Right lobe of liver (tissue), 6 donors: Measurements from ENCODE around the gene PRPF38A. TPM values are rescaled to one million over a fixed set of nuclear protein-coding genes. Genes with fewer than 3 reads are reported as not detected.
A peak's percentile ranks its signal among the peaks of the same experiment; 100 is the strongest.

ENCODE experiments used
- ATAC-seq, 4 donors: fragments of 200-7000 bp; cut with Tn5 transposase; one replicate each; pipeline ENCODE4 v1.9.1; 2020; ENCODE audit warnings: mild to moderate bottlenecking in 4 of 4, moderate library complexity in 4 of 4
- DNase-seq, 3 donors: peaks; one replicate each; pipeline ENCODE4 v3.0.0-alpha.2; 2020
- H3K27ac ChIP-seq, 3 donors: fragments of 200-600 bp; one replicate each; pipeline ENCODE4 v1.8.0; 2022
- H3K27me3 ChIP-seq, 2 donors: fragments of 200-600 bp; one replicate each; pipeline ENCODE4 v1.8.0; 2022
- H3K36me3 ChIP-seq, 4 donors: fragments of 200-600 bp; sonication (generic) in 1 of 4; one replicate each; pipeline versions ENCODE4 v1.5.1 to v1.8.0; 2017 to 2022; ENCODE audit warnings: control low read depth in 1 of 4
- H3K4me1 ChIP-seq, 4 donors: fragments of 200-600 bp; sonication (generic) in 1 of 4; one replicate each; pipeline versions ENCODE4 v1.5.1 to v1.8.0; 2017 to 2022; ENCODE audit warnings: control low read depth in 1 of 4
- H3K4me3 ChIP-seq, 3 donors: fragments of 200-600 bp; one replicate each; pipeline ENCODE4 v1.8.0; 2022
- H3K9me3 ChIP-seq, 4 donors: fragments of 200-600 bp; sonication (generic) in 1 of 4; one replicate each; pipeline versions ENCODE4 v1.5.1 to v1.8.0; 2017 to 2022; ENCODE audit warnings: control low read depth in 1 of 4
- POLR2A ChIP-seq: fragments of 450-650 bp; IDR thresholded peaks from one replicate; pipeline ENCODE4 v1.6.1; 2017; ENCODE audit warnings: antibody characterized with exemption, mild to moderate bottlenecking
- WGBS: methylation state at CpG from one replicate; pipeline ENCODE4 v1.1.6; 2018; ENCODE audit warnings: low coverage, low lambda C conversion rate; ENCODE audit not compliant: insufficient coverage; ENCODE audit errors: missing lambda C conversion rate; 5-methylcytosine and 5-hydroxymethylcytosine counted together
- intact Hi-C, 2 donors: fragments of 100-400 bp; cut with DNase I; formaldehyde crosslinking; loops; one replicate each; pipeline versions ENCODE4 v1.11.2 to v1.14.1; 2022
- long read RNA-seq: library from polyadenylated mRNA; unstranded; transcript quantifications from one replicate; pipeline ENCODE4 v2.0.0, GENCODE V29; 2019
- total RNA-seq, 6 experiments: library from RNA; depleted of rRNA in 2 of 6; stranded (reverse); fragments of >200 nt in 2 of 6; fragmentation: NEBNext Ultra II Directional in 3 of 6; extraction: Animal tissue kit (Norgen Biotek cat#: 25700) in 3 of 6; gene quantifications; one replicate each; pipeline versions ENCODE4 v1.1.0 to v1.2.4, GENCODE V29; 2016 to 2023
- TF ChIP-seq, protein P1 (sequence below), 4 donors: fragments of 200-600 bp in 3 of 4; fragments of 450-650 bp in 1 of 4; IDR thresholded peaks; one replicate each; pipeline versions ENCODE4 v1.5.1 to v1.8.0; 2016 to 2022; ENCODE audit warnings: antibody characterized with exemption in 4 of 4, mild to moderate bottlenecking in 2 of 4
- donor health status: DM: no; HTN: yes; CAD: no.
- donor health status: DM: no; HTN: no; CAD: no.
- donor health status: DM: no; HTN: no; CAD: no.
- donor health status: DM: no; HTN: yes; CAD: no.
- donor health status: DM: no; HTN: yes; CAD: no.

Gene PRPF38A, protein sequence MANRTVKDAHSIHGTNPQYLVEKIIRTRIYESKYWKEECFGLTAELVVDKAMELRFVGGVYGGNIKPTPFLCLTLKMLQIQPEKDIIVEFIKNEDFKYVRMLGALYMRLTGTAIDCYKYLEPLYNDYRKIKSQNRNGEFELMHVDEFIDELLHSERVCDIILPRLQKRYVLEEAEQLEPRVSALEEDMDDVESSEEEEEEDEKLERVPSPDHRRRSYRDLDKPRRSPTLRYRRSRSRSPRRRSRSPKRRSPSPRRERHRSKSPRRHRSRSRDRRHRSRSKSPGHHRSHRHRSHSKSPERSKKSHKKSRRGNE
- total RNA-seq = 10 to 100 TPM in 4 of 6 experiments, 1 to 10 TPM in 2; 4.5 to 14.4 (median 11.4) TPM
- long read RNA-seq, full-length matches to known transcripts = 8 of 11 reads
- long read RNA-seq, partial matches to known transcripts = 1 of 11 reads
- long read RNA-seq, other reads (novel, unspliced or antisense) = 2 of 11 reads

DNA sequence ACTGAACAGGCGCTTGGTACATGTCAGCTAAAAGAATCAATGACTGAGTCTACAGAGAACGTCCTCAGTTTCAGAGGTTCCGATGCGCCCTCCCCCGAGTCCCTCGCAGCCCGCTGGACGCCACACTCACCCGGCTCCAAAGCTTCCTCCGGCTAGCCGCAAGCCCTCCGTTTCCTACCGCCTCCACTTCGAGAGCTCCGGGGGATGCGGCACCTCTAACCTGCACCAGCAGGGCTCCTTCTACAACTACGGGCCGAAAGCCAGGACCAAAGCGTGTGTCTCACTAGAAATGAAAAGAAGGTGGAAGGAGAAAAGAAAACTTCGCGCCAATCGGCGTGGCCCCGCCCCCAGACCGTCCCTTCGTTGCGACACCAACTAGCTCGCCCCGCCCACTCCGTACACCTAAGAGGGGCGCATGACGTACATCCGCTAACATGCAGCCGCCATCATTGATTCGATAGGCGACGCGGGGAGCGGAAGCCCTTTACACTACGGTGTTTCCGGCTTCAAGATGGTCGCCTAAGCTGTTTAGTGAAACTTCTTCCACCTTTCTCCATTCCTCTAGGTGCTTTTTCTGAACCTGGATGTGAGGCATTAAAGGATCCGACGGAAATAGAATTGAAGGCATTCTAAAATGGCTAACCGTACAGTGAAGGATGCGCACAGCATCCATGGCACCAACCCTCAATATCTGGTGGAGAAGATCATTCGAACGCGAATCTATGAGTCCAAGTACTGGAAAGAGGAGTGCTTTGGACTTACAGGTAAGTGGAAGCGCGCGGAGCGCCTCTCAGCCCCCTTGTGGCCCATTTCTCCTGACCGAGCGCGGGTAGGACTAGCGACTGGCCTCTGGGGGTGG is at the start of gene PRPF38A, which contains the start of gene ORC1:
TSS of gene PRPF38A (plus strand) at position 487 of the 859 bp plus-strand sequence. CDS start at position 635, 148 bp downstream.
TSS of gene ORC1 (minus strand) at position 308 of the 859 bp plus-strand sequence. CDS start 2,200 bp downstream, outside the sequence.
- intact Hi-C loops = loop anchor here in 1 of 2 donors (10.0 kb wide), 1 partner anchor 280 kb away; no protein-coding TSS in a partner anchor
- 0% methylated on average over 36 of the region's 57 CpGs for WGBS
- peak; percentile 98 to 99 (median 99) for ATAC-seq

GRCh38 chr1:52355436-52355835 is 49.0 kb upstream of the PRPF38A start:
- 98% methylated on average over 8 of the region's 8 CpGs for WGBS
- DNase-seq = no peak
- Histone ChIP-seq H3K4me1 (no peaks in the 10 kb centered on the region), H3K4me3 (no peak overlapping the region), H3K27me3 (no peaks in the 10 kb centered on the region), H3K9me3 (no peaks in the 10 kb centered on the region), H3K27ac (no peak overlapping the region), H3K36me3 (peaks cover 0 to 82% (median 51%) of the 10 kb centered on the region in 4 donors)
- TF ChIP-seq, protein P1, sequence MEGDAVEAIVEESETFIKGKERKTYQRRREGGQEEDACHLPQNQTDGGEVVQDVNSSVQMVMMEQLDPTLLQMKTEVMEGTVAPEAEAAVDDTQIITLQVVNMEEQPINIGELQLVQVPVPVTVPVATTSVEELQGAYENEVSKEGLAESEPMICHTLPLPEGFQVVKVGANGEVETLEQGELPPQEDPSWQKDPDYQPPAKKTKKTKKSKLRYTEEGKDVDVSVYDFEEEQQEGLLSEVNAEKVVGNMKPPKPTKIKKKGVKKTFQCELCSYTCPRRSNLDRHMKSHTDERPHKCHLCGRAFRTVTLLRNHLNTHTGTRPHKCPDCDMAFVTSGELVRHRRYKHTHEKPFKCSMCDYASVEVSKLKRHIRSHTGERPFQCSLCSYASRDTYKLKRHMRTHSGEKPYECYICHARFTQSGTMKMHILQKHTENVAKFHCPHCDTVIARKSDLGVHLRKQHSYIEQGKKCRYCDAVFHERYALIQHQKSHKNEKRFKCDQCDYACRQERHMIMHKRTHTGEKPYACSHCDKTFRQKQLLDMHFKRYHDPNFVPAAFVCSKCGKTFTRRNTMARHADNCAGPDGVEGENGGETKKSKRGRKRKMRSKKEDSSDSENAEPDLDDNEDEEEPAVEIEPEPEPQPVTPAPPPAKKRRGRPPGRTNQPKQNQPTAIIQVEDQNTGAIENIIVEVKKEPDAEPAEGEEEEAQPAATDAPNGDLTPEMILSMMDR (IDR thresholded peaks at IDR 0.05) = no peak
- no peak for TF ChIP-seq POLR2A
- ATAC-seq = no peak
- intact Hi-C loops = no loop called here

More for the DNA sequence above, at the start of gene PRPF38A, which contains the start of gene ORC1:
- TF ChIP-seq POLR2A = no peak
- TF ChIP-seq, protein P1 (IDR thresholded peaks at IDR 0.05) = peak; percentile 31 to 49 (median 36)
- H3K27ac ChIP-seq = peak within 1 kb of the TSS; percentile 79 to 87 (median 81)
- H3K4me3 ChIP-seq = peak within 1 kb of the TSS; percentile 84 to 89 (median 85)
- no peaks in the 10 kb centered on the region for H3K9me3 ChIP-seq
- peaks cover 0 to 26% (median 4%) of the 10 kb centered on the region in 4 donors for H3K4me1 ChIP-seq
- H3K27me3 ChIP-seq = no peaks in the 10 kb centered on the region
- DNase-seq = peak; percentile 97 to 98 (median 97)
- H3K36me3 ChIP-seq = peaks cover 0 to 16% (median 4%) of the 10 kb centered on the region in 4 donors

DNA sequence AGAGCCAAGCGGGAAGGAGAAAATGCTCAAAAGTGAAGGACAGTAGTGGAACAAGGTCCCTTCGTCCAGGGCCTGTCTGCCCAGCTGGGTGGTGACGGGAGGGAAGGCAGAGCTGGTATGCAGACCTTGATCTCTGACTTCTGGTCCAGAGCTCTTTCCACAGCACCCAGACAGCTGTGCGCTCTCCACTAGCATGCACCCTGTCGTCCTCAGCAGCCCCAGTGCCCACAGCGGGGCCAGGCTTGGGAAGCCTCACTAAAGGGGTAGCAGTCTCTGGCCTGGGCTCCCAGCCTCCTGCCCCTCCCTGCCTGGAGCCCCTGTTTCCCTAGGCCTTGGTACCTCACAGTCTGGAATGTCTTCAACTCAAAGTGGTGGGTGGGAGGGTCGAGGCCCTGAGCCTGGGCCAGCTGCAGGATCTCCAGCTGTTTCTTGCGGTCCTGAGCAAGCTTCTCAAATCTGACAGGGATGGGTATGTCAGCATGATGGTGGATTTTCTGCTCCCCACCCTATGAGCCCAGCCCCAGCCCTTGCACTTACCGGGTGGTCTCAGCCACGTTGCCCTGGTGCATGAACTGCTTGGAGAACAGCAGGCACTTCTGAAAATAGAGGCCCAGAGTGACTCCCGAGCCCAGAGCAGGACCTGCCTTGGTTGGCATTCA is 48.4 kb upstream of the PRPF38A start:
- ATAC-seq (no peak), DNase-seq (no peak)
- peaks cover 0 to 87% (median 53%) of the 10 kb centered on the region in 4 donors for H3K36me3 ChIP-seq
- no peaks in the 10 kb centered on the region for H3K27me3 ChIP-seq
- H3K4me3 ChIP-seq = no peak overlapping the region
- intact Hi-C loops = no loop called here
- H3K27ac ChIP-seq = no peak overlapping the region
- no peaks in the 10 kb centered on the region for H3K9me3 ChIP-seq
- no peak for TF ChIP-seq POLR2A
- TF ChIP-seq, protein P1 (IDR thresholded peaks at IDR 0.05) = no peak
- WGBS = 100% methylated on average over 1 of the region's 11 CpGs
- no peaks in the 10 kb centered on the region for H3K4me1 ChIP-seq

DNA sequence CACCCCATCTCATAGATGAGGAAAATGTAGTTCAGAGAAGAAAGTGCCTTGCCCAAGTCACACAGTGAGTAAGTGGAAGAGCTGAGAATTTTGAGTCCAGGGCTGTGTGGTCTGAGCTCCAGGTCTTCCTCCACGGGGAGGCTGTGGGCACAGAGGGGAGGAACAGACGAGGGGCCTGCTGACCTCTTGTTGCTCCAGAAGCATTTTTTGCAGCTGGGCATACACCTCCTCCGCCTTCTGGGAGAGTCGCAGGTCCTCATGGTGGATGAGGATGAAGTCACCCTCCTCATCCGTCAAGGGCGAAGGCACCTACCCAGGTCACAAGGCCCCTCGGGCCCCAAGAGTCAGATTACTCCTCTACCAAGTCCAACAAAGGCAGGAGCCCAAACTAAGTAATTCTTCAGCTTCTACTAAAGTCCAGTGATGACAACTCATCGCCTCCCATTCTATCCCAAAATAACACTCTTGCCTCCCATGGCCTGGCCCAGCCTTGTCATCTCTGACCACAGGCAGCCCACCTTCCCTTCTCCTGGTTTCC is 47.5 kb upstream of the PRPF38A start:
- WGBS = 96% methylated on average over 3 of the region's 8 CpGs
- Histone ChIP-seq H3K4me3 (no peak overlapping the region), H3K27me3 (no peaks in the 10 kb centered on the region), H3K36me3 (peaks cover 0 to 95% (median 57%) of the 10 kb centered on the region in 4 donors), H3K4me1 (no peaks in the 10 kb centered on the region), H3K9me3 (no peaks in the 10 kb centered on the region), H3K27ac (no peak overlapping the region)
- intact Hi-C loops = no loop called here
- TF ChIP-seq, protein P1 (IDR thresholded peaks at IDR 0.05) = no peak
- no peak for TF ChIP-seq POLR2A
- no peak for DNase-seq
- no peak for ATAC-seq
